ENCODE results near the gene LACC1.

DNA sequence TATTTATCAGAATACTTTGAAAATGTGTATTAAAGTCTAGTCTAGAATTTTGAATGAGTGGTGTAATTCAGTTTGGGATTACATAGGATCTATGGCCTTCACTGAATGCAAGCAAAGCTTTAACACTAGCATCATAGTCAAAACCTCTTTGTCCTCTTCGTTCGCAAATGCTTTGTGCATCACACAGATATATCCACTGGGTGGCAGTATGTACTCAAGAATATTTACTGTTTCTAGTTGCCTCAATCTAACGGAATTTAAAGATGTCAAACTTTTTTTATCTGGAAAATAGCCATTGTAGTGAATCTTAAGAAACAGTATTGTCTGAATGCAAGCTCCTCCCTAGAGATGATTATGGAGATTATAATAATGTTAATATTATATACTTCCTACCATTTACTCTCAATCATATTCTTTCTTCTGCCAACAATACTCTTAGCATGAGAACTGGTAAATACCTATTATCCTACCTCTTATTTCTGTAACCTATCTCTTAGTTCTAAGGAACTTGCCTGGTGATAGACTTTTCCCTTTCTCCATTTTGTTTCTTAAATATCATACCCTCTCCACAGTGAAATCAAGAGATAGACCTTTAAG is 25.8 kb downstream of the LACC1 start:
- TF ChIP-seq, protein P1, sequence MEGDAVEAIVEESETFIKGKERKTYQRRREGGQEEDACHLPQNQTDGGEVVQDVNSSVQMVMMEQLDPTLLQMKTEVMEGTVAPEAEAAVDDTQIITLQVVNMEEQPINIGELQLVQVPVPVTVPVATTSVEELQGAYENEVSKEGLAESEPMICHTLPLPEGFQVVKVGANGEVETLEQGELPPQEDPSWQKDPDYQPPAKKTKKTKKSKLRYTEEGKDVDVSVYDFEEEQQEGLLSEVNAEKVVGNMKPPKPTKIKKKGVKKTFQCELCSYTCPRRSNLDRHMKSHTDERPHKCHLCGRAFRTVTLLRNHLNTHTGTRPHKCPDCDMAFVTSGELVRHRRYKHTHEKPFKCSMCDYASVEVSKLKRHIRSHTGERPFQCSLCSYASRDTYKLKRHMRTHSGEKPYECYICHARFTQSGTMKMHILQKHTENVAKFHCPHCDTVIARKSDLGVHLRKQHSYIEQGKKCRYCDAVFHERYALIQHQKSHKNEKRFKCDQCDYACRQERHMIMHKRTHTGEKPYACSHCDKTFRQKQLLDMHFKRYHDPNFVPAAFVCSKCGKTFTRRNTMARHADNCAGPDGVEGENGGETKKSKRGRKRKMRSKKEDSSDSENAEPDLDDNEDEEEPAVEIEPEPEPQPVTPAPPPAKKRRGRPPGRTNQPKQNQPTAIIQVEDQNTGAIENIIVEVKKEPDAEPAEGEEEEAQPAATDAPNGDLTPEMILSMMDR (IDR thresholded peaks at IDR 0.05), result peak; percentile 53 to 91 (median 86)
- no peak for TF ChIP-seq POLR2A (IDR thresholded peaks at IDR 0.05)
